GM18498 (cell line): ENCODE results near the gene IFI27L2.

Experiments used
- ATAC-seq: cut with Tn5 transposase; IDR thresholded peaks from one replicate; pipeline ENCODE4 v1.9.1; 2021; ENCODE audit warnings: mild to moderate bottlenecking, moderate library complexity; ENCODE audit not compliant: unreplicated experiment

The IFI27L2 gene

DNA sequence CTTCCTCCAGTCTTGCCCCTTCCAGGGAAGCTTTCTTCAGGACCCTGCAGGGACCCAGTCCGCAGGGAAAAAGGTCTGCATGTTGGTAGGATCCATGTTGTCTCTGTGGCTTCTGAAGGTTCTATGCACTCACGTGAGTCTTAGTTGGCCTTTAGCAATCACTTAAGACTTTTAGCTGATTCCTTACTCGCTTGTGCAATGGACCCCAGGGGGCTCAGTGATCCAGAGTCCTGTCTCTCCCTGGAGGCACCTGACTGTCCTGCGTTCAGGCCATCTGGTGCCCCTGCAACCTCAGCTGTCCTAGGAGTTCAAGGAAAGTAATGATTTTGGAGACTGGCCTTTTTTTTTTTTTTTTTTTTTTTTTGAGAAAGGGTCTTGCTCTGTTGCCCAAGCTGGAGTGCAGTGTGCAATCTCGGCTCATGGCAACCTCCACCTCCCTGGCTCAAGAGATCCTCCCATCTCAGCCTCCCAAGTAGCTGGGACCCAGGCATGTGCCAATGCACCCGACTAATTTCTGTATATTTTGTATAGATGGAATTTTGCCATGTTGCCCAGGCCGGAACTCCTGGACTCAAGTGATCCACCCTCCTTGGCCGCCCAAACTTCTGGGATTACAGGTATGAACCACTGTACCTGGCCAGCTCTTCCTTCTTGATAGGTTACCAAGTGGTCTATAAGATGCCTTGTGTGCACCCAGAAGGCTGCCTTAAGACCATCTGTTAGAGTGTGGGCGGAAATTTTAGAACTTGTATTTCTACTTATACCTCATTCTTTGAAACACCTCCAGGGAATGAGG is 4.6 kb downstream of the IFI27L2 start:
- ATAC-seq: no peak

DNA sequence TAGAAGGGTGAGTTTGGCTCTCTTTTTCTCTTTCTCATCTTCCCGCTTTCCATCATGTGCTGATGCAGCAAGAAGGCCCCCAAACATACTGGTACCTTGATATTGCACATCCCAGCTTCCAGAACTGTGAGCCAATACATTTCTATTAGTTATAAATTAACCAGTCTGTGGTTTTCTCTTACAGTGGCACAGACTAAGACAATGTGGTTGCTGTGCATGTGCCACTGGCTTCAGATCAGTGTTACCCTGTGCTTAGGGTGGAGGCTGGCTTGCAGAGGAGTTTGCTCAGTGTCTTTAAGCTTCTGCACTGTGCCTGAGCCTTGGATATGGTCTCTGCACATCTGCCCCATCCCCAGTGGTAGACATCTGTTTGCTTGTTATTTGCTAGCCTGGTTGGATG is 5.5 kb downstream of the IFI27L2 start:
- no peak for ATAC-seq

DNA sequence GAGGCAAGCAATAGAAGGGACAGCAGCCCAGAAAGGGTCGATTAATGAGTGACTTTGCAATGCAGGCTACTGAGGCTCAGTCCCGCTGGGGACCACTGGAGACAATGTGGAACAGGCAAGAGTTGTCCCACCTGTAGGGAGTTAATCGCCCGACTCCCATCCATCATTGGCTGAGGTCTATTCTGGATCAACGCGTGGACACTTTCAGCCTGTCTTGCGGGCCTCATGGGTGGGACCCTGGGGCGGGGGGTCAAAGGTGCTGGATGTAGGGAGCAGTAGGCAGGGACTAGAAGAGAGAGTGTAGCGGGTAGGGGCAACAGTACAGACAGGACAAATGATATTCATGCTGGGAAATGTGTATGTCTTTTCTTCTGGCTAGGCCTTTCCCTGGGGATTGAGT is 6.1 kb downstream of the IFI27L2 start:
- no peak for ATAC-seq

DNA sequence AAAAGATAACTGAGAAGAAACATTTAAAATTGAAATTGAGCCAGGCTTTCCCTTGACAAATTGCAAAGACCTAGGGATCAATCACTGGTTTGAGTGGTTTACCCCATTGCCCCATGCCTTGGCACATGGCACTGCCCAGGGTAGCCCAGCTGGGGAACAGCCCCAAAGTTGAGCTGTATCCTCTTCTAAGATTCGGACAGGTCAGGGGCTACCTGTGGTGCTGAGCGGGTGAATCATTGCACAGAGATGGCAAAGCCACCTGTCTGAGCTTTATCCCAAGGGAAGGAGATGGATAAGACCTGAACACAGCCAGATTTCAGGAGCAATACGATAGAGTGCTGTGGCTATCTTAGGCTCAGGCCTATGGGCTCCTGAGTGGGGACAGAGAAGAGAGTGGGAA is 7.0 kb downstream of the IFI27L2 start:
- ATAC-seq: no peak

DNA sequence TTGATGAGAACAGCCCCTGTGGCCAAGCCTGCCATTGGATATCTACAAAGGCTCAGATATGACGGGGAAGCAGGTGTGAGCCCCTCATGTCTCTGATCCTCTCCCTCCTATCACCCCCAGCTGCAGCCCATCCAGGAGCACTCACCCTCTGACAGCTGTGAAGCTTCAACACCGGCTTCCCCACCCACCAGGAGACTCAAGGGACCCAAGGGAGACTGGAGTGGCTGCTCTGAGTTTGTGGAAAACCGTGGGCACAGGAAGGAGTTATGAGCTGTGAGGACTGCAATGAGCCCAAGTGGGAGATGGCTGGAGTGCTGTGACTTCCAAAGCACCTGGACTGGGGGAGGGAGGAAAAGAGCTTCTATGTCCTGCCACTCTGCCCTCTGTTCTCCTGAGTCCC is 7.9 kb downstream of the IFI27L2 start:
- no peak for ATAC-seq

DNA sequence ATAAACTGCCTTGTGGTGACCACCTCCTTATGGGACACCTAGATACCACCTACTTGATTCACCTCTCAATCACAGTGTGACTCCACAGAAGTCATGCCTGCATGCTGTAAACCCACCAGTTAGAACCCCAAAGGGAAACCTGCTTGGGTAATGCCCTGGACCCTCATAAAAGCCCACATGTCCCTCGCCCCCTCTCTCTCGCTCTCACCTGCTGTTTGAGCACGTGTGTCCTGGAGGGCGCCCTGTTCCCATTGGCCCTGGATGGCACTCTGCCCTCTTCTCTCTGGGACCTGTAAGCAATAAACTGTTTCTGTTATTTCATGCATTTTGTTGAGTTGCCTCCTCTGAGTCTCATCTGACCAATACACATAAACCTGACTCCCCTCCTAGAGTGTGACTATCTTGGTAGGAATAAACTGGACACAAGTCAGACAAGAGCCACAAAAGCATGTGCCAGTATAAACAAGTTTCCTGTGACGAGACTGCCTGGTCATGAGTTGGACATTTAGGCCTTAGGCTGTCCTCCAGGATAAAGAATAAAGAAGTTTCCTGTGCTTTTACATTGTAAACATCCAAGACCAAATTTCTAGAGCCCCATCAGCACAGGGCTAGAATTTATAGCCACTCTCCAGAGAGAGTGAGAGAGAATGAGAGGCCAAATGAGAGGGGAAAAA is 8.6 kb downstream of the IFI27L2 start:
- ATAC-seq: no peak

DNA sequence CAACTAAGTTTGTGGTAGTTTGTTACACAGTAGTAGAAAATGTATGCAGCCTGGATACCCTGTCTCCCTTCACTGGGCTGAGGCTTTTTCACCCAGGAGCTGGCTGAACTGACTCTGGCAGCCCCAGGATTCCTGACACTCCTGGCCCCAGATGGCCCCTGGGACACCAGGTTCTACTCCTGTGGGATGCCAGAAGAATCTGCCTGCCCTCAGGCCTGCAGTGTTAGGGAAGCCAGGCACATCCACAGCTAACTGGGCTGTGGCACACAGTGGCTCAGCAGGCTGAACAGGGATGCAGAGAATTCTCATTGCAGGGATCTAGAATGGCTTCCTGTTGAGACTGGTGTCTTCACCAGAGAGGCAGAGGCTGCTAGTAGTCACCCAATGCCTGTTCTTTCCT is 10.3 kb downstream of the IFI27L2 start:
- ATAC-seq: no peak

DNA sequence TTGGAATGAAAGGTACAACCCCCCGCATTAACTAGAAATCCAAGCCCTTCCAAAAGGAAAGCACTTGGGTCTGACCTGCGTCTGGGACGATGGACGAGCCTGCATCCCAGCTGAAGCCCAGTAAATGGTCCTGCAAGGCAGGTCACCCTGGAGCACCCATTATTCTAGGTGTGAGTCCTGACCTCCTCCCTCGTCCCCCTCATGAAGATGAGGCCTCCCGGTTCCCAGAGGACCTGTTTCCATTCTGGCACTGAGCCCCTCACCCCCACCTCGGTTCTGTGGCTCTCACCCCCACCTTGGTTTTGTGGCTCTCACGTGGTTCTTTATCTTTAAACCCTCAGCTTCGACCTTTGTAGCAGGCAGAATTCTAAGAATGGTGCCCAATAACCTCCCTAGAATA is 11.5 kb downstream of the IFI27L2 start:
- no peak for ATAC-seq

DNA sequence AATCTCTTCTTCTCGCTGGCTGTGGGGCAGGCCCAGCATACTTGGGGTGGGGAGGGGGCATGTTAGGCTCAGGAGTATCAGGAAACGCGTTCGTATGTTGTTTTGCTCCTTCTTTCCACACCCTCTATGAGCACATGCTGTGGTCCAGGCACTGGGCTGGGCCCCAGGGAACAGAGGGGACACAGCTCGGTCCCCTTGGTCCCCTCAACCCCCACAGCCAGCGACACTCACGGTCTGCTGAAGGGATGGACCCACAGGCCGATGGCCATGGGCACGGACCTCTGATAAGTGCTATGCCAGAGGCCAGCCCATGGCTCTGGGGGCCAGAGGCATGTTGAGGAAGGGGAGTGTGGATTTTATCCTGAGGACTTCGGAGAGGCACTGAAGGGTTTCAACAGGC is 12.7 kb downstream of the IFI27L2 start:
- ATAC-seq: no peak

DNA sequence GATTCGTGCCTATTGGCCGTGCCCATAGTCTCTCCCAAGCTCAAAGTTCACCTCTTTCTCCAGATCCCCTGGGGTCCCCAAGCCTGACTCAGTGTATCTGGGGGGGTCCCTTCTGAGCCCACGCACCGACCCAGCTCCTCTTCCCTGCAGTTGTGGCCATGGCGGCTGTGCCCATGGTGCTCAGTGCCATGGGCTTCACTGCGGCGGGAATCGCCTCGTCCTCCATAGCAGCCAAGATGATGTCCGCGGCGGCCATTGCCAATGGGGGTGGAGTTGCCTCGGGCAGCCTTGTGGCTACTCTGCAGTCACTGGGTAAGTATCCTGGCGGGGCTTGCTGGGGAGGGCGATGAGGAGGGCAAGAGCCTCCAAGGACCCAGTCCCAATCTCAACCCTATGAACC is 13.8 kb downstream of the IFI27L2 start:
- no peak for ATAC-seq

DNA sequence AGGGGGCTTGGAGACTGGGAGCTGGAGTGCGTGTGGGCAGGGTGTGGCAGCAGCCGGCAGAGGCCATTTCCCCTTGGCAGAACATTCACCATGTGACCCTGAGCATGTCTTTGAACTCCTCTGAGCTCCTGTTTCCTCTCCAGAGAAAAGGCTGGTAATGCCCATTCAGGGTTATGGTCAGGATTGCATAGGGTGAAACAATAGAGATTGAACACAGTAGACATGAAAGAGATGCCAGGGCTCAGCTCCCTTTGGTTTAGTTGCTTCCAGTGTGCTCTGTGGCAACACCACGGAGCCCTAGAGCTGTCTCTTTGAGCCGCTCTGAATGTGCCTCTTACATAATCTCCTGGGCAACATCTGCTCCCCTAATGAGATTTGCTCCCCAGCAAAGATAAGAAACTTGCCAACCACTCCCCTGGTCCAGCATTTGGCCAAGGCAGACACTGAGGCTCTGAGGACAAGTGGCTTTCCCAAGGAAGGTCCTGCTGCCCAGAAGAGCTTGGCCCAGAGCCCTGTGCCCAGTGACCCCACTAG is 14.3 kb downstream of the IFI27L2 start:
- ATAC-seq: no peak

DNA sequence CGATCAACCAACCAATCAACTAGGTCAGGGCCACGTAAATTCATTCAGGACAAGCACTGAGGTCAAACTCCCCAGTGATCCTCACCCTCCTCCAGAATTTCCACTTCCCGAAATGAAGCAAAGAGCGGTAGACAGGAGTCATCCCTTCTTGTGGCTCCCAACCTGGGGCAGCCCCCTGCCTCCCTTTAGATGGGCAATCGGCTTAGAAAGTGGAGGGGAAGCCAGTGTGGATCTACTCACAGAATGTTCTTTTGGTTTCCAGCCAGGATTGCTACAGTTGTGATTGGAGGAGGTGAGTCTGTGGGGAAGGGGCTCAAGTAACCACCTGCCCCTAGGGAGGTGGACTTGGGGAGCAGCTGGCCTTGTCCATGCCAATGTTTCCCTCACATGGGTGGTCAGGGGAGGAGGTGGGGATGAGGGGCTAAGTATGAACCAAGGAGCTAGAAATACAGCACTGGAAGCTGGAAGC is 14.8 kb downstream of the IFI27L2 start:
- no peak for ATAC-seq

DNA sequence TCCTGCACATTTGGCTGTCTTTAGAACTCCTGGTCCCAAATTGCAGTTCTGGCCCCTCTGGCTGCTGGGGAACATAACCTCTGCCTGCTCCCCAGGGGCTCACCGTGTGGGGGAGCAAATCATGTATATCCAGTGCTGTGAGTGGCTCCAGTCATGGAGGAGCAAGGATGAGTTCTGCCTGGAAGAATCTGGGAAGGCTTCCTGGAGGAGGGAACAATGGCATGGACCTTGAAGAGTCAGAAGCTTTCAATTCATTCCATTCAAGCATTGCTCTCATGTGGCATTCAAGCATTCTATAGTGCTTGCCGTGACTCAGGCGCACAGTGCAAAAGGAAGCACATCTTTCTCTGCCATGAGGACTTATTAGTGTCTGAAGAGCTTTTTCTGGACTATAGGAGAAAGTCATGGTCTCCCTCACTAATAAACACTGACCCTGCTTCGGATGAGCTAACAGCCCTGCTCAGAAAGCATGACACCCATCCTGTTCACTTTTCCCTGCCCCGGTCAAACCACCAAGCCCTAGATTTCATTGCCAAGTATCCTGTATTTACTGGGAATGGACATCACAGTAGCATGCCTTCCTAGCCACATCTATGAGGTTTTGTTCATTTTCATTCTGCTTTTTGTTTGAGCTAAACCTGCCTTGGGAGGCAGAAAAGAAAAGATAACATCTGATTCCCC is 15.4 kb downstream of the IFI27L2 start:
- ATAC-seq: no peak

DNA sequence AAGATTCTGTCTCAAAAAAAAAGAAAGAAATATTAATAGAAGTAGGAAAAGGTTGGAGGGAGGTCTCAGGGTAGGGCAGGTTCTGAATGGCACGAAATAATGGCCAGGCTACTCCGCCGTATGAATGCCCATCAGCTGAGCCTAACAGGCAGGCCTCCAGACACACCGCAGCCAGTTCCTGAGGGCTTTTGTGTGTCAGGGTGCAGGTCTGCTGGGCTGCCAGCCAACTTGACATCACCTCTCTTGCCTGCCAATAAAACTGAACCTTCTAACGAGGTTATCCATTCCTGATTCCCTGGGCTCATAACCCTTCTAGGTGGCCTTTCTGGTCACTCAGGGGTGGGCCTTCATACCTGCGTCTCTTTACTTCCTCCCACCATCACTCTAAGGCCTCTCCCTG is 15.9 kb downstream of the IFI27L2 start:
- no peak for ATAC-seq

DNA sequence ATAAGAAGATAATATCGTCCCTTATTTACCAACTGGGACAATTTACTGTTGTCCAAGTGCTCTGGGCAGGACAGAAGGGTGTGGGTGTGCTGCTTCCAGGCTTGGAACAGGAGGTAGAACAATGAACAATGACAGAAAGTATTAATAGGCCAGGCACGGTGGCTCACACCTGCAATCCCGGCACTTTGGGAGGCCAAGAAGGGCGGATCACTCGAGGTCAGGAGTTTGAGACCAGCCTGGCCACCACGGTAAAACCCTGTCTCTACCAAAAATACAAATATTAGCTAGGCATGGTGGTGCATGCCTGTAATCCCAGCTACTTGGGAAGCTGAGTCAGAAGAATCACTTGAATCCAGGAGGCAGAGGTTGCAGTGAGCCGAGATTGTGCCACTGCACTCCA is 16.3 kb downstream of the IFI27L2 start:
- ATAC-seq: no peak

DNA sequence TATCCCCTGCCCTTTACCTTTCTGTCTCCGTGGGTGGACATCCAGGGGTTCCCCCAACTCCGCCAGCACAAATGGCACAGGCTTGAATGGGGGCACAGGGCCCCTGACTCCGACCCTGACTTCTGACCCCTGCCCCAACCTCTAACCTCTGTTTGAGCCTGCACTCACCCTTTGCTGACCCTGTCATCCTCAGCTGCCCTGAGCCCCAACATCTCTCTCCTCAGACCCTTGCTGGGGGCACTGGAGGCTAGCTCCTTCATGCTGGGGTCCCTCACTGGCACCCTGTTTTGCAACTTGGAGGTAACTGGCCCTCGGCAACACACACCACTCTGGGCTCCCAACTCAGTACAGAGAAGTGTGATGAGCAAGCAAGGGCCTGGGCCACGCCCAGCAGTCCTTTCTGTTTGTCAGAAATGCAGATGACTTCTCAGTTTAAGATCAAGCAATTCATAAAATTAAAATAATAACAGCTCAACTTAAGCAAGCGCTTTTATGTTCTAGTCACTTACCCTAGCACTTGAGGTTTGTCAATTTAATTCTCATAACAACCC is 16.8 kb downstream of the IFI27L2 start:
- no peak for ATAC-seq

DNA sequence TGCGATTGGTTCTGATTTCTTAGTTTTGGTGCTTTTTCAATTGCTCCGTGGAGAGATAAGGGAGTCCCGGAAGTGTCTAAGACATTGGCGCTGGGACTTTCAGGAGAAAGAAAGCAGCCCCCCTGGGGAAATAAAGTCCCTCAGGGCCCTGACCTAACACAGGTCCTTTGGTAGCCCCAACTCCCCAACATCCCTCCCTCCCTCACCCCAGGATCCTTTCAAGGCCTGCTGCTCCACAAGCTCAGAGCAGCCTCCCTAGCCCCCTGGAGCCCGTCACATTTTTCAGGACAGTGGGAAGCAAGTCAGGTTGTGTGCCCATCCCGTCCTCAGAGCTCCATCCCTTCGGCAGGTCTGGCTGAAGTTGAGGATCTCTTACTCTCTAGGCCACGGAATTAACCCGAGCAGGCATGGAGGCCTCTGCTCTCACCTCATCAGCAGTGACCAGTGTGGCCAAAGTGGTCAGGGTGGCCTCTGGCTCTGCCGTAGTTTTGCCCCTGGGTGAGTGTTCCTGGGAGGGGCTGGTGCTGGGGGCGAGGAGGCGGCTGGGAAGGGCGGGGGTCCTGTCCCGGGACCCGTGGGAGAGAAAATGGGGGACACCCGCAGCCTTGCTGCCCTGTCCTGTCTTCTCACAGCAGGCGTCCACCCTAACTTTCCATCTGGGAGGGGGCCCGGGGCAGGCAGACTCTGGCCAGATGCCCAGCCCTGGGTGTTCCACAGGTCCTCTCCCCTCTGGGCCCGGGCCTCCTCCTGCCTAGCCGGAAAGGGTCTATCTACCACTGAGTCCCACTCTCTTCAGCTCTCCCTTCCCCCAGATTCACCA is 17.9 kb downstream of the IFI27L2 start:
- ATAC-seq: no peak

DNA sequence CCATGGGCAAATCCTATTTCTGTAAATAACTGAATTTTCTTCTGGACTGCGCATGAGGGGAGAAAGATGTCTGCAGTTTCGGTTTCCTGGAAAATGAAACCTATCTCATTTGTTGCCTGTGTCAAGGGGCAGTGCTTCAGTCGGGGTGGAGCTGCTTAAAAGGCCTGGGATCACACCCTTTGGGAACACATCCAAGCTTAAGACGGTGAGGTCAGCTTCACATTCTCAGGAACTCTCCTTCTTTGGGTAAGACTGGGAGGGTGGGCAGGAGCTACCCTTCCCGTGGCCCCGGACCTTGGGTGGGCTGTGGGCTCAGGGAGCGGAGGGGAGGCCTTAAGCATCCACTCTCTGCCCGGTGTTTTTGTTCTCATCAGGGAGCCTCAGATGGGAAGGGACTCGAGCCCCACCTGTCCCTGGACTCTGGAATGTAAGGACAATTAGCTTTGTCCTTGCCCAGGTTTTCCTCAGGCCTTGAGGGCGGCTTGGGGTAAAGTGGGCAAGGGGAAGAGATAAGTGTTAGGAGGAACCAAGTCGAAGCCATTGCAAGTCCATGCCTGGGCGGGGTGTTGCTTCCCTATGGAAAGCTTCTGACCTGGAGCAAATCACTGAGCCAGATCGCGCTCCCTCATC is 18.7 kb downstream of the IFI27L2 start, which contains the start of gene IFI27:
Gene IFI27, plus strand, starts transcription at position 185 of the 630 bp plus-strand sequence.
- ATAC-seq: no peak

DNA sequence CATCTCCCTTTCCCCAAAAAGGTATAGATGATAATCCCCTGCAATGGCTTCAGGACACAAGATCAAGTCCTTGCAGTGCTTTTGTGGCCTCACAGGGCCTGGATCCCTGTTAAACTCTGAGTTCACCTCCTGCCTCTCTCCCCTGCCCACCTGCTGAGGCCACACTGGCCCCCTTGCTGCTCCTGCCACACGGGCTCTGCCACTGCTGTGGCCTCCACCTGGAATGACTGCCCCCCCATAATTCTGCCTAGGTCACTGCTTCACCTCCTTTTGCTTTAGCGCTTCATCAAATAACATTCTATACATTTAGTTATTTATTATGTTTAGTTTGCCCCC is 19.5 kb downstream of the IFI27L2 start:
- no peak for ATAC-seq

DNA sequence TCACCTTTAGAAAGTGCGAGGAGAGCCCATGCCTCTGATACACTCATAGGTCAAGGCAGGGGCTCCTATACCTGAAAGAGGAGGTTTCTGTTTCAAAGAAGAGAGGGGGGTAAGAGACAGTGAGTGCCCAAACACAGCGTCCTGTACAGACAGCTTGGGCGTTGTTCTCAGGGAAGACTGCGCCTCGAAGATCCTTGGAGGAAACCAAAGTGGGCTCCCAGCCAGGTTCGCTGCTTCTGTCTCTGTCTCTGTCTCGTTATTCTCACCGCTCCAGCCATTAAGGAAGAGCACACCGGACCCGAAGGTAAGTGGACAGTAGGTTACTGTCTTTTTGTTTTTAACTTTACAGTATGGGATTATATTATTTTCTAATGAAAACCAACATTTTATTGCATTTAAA is 24.7 kb downstream of the IFI27L2 start:
- ATAC-seq: no peak
